AG09309 (cell line): ENCODE measurements around the gene AMIGO1.

ENCODE experiments used
- DNase-seq: peaks from one replicate; pipeline ENCODE4 v3.0.0-alpha.2; 2010; ENCODE audit warnings: low read depth
- H3K4me3 ChIP-seq: 2 replicates; pipeline ENCODE4 v1.5.1; 2011; ENCODE audit warnings: mild to moderate bottlenecking, low read depth, low read length, moderate library complexity; ENCODE audit not compliant: control insufficient read depth
- TF ChIP-seq, protein P1 (sequence below): IDR thresholded peaks from 2 replicates; pipeline ENCODE4 v1.5.1; 2011; ENCODE audit warnings: mild to moderate bottlenecking, low read depth, low read length, inconsistent platforms; ENCODE audit not compliant: insufficient read depth, control insufficient read depth; ENCODE audit errors: missing control alignments

The AMIGO1 gene

DNA sequence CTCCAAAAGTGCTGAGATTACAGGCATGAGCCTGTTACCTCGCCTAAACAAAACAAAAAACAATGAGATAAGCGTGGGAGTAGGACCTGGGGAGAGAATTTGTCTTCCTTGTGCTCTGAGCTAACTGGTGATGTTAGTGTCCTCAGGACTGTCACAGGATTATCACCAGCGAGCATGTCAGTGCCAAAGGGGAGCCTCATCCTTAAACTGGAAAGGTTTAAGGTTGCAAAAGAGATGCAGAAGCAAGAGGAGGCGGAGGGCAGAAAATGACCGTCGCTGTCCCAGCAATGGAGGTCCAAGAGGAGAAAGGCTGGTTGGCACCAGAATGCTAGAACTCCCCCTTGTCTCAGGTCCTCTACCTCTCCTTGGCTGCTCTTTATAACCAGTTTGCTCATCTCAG lies 39.3 kb downstream of the AMIGO1 start:
- TF ChIP-seq, protein P1, sequence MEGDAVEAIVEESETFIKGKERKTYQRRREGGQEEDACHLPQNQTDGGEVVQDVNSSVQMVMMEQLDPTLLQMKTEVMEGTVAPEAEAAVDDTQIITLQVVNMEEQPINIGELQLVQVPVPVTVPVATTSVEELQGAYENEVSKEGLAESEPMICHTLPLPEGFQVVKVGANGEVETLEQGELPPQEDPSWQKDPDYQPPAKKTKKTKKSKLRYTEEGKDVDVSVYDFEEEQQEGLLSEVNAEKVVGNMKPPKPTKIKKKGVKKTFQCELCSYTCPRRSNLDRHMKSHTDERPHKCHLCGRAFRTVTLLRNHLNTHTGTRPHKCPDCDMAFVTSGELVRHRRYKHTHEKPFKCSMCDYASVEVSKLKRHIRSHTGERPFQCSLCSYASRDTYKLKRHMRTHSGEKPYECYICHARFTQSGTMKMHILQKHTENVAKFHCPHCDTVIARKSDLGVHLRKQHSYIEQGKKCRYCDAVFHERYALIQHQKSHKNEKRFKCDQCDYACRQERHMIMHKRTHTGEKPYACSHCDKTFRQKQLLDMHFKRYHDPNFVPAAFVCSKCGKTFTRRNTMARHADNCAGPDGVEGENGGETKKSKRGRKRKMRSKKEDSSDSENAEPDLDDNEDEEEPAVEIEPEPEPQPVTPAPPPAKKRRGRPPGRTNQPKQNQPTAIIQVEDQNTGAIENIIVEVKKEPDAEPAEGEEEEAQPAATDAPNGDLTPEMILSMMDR = no peak
- DNase-seq = no peak
- no peak overlapping the region for H3K4me3 ChIP-seq

DNA sequence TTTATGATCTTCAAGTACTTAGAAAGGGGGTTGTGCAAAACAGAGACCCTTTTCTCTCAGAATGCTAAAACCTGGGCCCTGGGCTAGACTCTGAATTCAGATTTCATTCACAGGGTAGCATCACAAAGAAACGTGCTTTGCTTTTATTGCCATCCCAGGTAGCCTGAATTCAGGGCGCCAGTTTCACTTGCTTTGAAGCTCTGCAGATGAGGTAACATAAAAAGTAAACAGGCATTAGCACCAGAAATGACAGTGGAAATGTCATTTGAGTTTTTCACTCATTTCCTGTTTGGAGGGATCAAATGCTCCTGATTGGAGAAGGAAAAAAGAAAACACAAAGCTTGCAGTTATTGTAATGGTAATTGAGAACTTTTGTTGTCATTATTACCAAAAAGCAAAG lies 40.6 kb downstream of the AMIGO1 start:
- DNase-seq = no peak
- H3K4me3 ChIP-seq = no peak overlapping the region
- TF ChIP-seq, protein P1 = no peak

DNA sequence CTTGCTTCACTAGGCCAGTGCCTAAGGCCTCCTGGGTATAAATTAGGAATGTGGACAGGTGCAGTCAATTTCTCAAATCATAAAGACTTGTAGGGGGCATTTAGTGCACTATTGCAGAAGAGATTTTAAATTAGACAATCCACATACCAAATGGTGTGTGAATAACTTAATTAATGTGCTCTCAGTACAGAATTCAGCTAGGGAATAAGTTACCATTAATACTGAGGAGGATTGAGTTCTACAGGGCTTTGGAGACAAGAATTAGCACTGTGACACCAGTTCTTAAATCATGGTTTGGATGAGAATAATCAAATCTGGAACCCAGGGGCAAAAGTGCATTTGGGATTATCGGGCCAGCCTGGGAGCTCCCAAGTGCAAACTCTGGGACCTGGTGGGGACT lies 41.5 kb downstream of the AMIGO1 start:
- no peak for DNase-seq
- TF ChIP-seq, protein P1 = no peak
- H3K4me3 ChIP-seq = no peak overlapping the region

DNA sequence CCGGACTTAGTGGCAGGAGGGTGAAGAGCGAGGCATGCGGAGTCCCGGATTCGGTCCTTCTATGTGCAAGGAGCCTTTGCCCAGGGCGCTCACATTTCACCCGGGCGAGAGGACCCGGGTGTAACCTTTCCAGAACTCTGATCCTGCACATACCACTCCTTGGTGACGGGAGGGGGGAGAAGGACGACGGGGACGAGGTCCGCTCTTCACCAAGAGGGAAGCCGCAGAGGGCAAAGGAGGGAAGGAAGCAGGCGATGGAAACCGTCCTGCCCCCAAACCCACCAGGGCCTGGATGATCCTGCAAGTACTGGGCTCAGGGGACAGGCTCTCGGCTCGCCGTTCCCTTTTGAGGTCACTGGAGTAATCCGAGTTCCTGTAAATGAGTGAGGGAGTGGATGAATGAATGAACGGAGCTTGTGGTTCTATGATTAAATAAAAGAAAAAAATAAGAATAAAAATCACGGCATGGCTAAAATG lies 42.2 kb downstream of the AMIGO1 start:
- H3K4me3 ChIP-seq = peak overlapping the region; percentile 72
- TF ChIP-seq, protein P1 = no peak

DNA sequence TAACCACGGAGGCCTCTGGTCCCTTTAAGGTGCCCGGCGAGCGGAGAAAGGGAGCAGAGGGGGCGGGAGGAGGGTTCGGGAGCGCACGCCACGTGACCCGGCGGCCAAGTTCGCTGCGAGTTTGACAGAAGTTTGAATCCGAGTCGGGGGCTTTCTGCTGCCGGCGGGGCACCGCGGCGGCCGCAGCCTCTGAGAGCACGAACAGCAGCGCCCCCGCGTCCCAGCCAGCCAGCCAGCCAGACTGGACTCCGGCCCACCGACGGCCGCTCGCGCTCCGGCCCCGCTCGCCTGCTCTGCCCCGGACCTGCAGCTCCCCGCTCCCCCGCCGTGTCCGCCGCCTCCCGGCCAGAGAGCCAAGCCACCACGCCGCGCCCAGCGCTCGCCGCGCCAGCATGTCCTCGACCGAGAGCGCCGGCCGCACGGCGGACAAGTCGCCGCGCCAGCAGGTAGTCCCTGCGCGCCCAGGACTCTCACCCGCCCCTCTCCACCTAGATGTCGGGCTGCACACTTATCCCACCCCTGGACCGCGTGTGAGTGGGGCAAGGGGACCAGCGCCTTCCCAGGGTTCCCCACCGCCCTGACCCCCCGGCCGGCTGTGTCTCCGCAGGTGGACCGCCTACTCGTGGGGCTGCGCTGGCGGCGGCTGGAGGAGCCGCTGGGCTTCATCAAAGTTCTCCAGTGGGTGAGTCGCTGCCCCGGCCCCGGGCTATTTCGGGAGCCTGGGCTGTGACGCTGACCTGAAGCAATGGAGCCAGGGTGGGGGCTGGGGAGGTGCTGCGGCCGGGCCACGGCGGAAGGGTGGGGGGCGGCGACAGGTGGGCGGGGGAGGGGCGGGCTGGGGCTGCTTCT lies 42.9 kb downstream of the AMIGO1 start, which contains the start of gene SYPL2:
Gene SYPL2, plus strand, starts transcription at position 95 of the 849 bp plus-strand sequence. Its CDS starts 298 bp downstream, at position 393.
- H3K4me3 ChIP-seq = peak within 1 kb of the TSS; percentile 72
- TF ChIP-seq, protein P1 = no peak
- no peak for DNase-seq

More for the DNA sequence above, 42.2 kb downstream of the AMIGO1 start:
- no peak for DNase-seq

DNA sequence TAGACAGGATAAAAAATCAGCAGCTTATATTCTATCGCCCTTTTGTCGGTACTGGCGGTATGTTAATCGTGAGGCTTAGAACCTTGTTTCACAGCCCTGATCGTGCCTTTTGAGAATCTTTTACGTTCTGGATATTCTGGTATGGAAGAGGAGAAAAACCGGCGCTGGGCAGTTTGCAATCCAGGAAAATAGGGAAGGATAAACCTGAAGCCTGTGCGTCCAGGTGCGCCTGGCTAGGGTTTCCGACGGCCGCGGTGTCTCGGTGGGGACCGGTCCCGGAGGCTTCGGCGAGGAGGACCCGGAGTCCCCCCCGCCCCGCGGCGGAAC lies 43.4 kb downstream of the AMIGO1 start:
- H3K4me3 ChIP-seq = peak overlapping the region; percentile 72
- DNase-seq = no peak
- TF ChIP-seq, protein P1 = no peak
